GM21360 (cell line): ENCODE results near the gene TTC12.
"Not testable (repeated sequence)": the region's sequence is repeated elsewhere in the genome, so short reads cannot be mapped to it uniquely, and the experiment has no call there.

ENCODE experiments used
- ATAC-seq: cut with Tn5 transposase; IDR thresholded peaks from one replicate; pipeline ENCODE4 v1.9.1; 2021; ENCODE audit warnings: mild to moderate bottlenecking, moderate library complexity; ENCODE audit not compliant: unreplicated experiment

Gene TTC12

GRCh38 chr11:113286009-113286408 lies 28.4 kb upstream of the TTC12 start:
- no peak for ATAC-seq

- no peak for ATAC-seq
Observed at GRCh38 chr11:113286509-113287497, 27.6 kb upstream of the TTC12 start.

GRCh38 chr11:113287801-113288200 lies 26.6 kb upstream of the TTC12 start:
- no peak for ATAC-seq

- ATAC-seq: no peak
Observed at GRCh38 chr11:113288286-113288863, 26.0 kb upstream of the TTC12 start.

GRCh38 chr11:113289431-113290187 lies 24.8 kb upstream of the TTC12 start:
- ATAC-seq: peak; percentile 78

- ATAC-seq: no peak
Observed at GRCh38 chr11:113293936-113294335, 20.4 kb upstream of the TTC12 start.

- no peak for ATAC-seq
Observed at GRCh38 chr11:113295993-113296392, 18.4 kb upstream of the TTC12 start.

GRCh38 chr11:113296447-113297205 lies 17.8 kb upstream of the TTC12 start:
- no peak for ATAC-seq

GRCh38 chr11:113298496-113298895 lies 15.9 kb upstream of the TTC12 start:
- ATAC-seq: not testable (repeated sequence)

GRCh38 chr11:113304916-113305315 lies 9.5 kb upstream of the TTC12 start:
- no peak for ATAC-seq

- no peak for ATAC-seq
Observed at GRCh38 chr11:113305440-113306336, 8.7 kb upstream of the TTC12 start.

- ATAC-seq: no peak
Observed at GRCh38 chr11:113308601-113309000, 5.8 kb upstream of the TTC12 start.

- no peak for ATAC-seq
Observed at GRCh38 chr11:113311536-113311935, 2.8 kb upstream of the TTC12 start.

GRCh38 chr11:113313601-113314000 lies 782 bp upstream of the TTC12 start:
- no peak for ATAC-seq

GRCh38 chr11:113314065-113314388 lies 356 bp upstream of the TTC12 start:
- ATAC-seq: no peak

- ATAC-seq: no peak
Observed at GRCh38 chr11:113315811-113316210, 1.4 kb downstream of the TTC12 start.

- ATAC-seq: no peak
Observed at GRCh38 chr11:113316256-113316655, 1.9 kb downstream of the TTC12 start.

- no peak for ATAC-seq
Observed at GRCh38 chr11:113317339-113317738, 3.0 kb downstream of the TTC12 start.

- ATAC-seq: no peak
Observed at GRCh38 chr11:113319085-113319484, 4.7 kb downstream of the TTC12 start.

GRCh38 chr11:113322158-113322557 lies 7.8 kb downstream of the TTC12 start:
- no peak for ATAC-seq
